Endothelial cell of umbilical vein (primary cell): Measurements from ENCODE around the gene TKT.

Experiments
- JUN ChIP-seq: IDR thresholded peaks from 2 replicates; pipeline ENCODE4 v1.6.1; 2011; ENCODE audit warnings: borderline replicate concordance, low read depth; ENCODE audit not compliant: insufficient read length, insufficient read depth
- TF ChIP-seq, protein P1 (sequence below), 2 donors: IDR thresholded peaks; 1 replicate in 1 of 2; 2 replicates in 1 of 2; pipeline ENCODE4 v1.5.1; 2011; ENCODE audit warnings: low read length in 2 of 2, mild to moderate bottlenecking in 2 of 2, moderate library complexity in 2 of 2, control low read depth in 1 of 2, inconsistent platforms in 1 of 2, low read depth in 1 of 2; ENCODE audit not compliant: insufficient read depth in 1 of 2; ENCODE audit errors: extremely low read depth in 1 of 2

DNA sequence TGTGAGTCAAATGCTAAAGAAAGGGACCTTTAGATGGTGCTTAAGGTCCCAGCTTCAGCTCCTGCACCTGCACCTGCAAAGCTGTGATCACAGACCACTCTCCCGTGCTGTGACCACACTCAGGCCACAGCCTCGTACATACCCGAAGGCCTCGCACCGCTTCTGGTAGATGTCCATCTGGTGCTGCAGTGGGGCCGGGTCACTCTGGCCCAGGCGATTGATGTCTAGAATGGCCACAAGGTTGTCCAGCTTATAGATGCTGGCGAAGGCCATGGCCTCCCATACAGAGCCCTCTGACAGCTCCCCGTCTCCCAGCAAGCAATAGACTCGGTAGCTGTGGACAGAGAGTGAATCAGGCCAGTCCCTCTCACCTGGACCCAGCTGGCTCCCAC lies 21.0 kb downstream of the TKT start:
- no peak for TF ChIP-seq JUN
- TF ChIP-seq, protein P1, sequence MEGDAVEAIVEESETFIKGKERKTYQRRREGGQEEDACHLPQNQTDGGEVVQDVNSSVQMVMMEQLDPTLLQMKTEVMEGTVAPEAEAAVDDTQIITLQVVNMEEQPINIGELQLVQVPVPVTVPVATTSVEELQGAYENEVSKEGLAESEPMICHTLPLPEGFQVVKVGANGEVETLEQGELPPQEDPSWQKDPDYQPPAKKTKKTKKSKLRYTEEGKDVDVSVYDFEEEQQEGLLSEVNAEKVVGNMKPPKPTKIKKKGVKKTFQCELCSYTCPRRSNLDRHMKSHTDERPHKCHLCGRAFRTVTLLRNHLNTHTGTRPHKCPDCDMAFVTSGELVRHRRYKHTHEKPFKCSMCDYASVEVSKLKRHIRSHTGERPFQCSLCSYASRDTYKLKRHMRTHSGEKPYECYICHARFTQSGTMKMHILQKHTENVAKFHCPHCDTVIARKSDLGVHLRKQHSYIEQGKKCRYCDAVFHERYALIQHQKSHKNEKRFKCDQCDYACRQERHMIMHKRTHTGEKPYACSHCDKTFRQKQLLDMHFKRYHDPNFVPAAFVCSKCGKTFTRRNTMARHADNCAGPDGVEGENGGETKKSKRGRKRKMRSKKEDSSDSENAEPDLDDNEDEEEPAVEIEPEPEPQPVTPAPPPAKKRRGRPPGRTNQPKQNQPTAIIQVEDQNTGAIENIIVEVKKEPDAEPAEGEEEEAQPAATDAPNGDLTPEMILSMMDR (IDR thresholded peaks at IDR 0.05; ENCODE audit: extremely low read depth in 1 of 2, insufficient read depth in 1 of 2, low read depth in 1 of 2, low read length in 2 of 2), result no peak
